HT-29 (cell line): ENCODE measurements around the gene TIAM2. TPM values are rescaled to one million over a fixed set of nuclear protein-coding genes. Genes with fewer than 3 reads are reported as not detected.

Source experiments
- DNase-seq: peaks from one replicate; pipeline ENCODE4 v3.0.0-alpha.2; 2015; ENCODE audit warnings: low spot score
- total RNA-seq: library from RNA; depleted of rRNA; stranded (reverse); fragments of >200 nt; shearing (Covaris generic); gene quantifications from 2 replicates; pipeline ENCODE4 v1.2.3, GENCODE V29; 2014

Gene TIAM2
- total RNA-seq, 1 experiment from 2014 or later, result 2.0 TPM

- no peak for DNase-seq
These were observed 281.5 kb downstream of the TIAM2 start for GRCh38 chr6:155276638-155277037.

DNA sequence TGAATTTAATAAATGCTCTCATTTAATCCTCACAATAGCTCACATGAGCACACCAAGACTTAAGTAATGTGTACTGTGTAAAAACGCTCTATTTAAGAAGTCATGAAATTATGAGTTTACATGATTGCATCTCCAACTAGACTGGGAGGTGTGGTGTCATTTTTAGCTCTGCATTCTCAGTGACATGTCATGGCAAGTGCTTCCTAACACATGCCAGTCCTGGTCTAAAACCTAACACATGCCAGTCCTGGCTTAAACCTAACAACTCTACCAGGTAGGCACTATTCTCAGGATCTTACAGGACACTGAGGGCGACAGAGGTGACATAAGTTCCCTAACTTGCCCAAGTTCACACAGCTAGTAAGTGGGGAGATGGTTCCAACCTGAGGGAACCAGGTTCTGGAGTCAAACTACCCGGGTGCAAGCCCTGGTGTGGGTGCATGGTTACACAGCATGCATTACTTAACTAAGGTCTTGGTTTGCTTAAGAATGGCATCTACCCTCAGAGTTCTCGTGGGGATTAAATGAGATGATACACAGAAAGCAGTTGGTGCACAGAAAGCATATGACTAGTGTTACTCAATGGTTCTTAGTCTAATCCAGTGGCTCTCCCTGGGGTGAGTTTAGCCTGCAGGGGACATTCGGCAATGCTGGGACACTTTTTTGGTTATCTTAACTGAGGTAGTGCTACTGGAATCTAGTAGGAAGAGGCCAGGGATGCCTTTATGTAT is 283.4 kb downstream of the TIAM2 start:
- DNase-seq, result no peak

DNA sequence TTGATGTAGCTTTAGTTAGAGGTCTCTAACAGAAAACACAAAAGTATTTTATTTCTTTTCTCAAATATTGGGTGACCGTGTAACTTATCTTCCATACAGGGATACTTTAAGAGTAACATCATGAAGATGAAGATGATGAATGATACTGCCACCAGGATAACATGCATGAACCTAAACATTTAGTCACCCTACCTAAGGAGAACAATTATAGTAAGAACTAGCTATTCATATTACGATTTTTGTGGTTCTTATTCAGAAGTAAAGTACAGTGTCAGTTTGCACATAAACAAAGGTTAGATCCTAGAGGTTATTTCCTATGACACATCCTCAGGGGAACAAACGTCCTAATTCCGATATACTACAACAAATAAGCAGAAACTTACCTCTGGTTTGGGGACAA is 289.7 kb downstream of the TIAM2 start:
- no peak for DNase-seq

DNA sequence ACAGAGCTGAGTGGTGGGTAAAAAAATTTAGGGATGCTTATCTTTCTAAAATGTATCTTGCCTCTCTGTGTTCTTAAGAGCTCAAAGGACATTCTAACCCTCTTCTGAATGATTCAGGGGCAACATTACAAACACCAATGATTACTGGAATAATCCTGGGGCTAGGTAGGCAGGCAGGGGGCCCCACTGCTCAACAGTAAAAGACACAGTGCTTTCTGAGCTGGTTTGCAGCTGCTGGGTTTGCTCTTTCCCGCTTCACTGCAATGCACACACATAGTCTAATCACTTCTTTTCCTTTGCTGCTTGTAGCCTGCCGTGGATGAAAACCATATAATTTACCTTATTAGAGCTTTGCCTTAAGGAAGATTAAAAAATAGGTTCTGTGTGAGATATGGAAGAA is 292.6 kb downstream of the TIAM2 start:
- DNase-seq, result no peak

DNA sequence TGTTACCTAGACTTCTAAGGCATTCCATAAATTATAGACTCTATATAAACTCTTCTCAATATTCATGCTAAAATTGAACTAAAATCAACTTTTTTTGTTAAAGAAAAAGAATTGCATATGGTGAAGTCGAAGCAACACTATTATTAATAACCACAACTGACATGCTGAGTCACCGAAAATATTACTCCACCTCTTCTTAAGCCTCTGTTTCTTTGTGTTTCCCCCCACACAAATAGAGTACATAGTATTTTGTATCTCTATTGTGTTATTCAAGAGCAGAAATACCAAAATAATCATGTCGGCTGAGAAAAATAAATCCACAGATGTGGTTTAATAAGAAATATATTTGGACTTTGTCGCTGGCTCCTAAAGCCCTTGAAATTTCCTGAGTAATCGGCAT is 295.4 kb downstream of the TIAM2 start:
- DNase-seq, result no peak

DNA sequence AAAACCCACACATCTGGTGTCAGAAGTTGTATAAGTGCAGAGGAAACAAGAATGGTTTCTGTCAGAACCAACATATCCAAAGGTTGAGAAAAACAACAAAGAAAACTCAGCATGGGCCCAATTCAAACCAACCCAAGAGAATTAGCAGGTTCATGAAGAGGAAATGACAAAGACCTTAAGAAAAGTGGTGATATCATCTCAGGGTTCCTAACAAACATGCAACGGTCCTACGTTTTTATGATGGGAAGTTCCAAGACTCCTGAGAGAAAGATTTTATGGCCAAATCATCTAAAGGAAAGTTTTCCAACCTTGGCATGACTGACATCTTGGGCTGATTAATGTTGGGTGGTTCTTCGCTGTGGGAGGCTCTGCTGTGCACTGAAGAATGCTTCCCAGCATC is 296.2 kb downstream of the TIAM2 start:
- no peak for DNase-seq

DNA sequence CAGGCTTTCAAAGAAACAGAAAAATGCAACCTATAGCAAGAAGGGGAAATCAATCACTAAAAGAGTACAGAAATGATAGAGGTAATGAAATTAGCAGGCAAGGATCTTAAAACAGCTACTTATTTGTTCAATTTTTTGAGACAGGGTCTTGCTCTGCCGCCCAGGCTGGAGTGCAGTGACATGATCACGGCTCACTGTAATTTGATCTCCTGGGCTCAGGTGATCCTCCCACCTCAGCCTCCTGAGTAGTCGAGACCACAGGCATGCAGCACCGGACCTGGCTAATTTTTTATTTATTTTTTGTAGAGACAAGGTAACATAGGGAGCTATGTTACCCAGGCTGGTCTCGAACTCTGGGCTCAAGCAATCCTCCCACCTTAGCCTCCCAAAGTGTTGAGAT is 297.6 kb downstream of the TIAM2 start:
- no peak for DNase-seq

DNA sequence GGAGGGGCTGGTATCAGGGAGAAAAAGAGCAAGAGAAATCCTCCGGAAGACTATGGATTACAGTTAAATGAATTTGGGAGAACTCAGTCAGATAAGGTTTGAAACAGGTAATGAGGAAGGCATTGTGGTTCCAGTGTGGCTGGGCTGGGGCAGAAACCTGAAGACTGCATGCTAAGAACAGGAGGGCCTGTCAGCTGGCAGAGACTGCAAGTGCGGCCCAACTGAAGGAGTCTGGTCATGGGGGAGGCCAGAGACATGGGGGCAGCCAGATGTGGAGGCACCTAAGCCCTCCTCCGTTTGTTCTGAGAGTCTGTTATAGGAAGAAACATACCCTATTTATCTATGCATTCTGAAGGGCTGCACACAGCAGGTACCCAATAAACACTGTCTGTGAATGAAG is 302.6 kb downstream of the TIAM2 start:
- no peak for DNase-seq

DNA sequence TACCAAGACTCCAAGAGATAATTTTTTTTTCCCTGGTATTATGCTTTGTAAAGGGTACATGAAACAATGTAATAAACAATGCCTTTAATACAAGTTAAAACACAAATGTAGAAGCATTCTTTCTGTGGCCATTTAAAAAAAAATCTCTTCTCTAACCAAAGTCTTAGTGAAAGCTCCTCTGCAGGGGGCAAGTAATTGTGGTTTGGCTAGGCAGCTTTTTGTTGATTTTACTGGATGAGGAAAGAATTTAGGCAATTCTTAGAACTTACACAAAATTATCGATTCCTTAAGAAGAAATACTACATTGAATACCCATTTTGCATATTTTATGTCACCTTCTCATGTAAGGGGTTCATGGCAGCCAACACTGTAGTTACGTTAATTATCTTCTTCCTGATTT is 306.8 kb downstream of the TIAM2 start:
- no peak for DNase-seq

DNA sequence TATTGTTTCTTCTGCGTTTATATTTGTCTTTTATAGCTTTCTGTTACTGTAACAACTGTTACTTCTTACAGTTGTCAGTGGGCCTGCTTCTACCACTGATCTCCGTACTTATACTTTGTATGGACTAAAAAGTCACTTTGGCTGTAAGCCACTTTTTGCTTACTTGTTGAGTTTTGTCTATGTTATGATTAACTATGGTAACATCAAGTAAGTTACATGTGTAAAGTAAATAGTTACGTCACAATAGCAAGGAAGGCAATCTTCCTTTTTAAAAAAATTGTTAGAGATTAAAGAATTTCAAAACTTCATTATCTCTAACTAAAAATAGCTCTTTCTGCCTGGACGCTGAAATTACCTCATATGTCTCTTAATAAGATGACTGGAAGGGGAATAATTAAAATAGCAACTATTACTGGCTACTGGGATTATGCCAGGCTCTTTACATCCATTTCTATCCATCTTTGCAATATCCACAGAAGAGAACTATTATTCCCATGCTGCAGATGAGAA is 308.3 kb downstream of the TIAM2 start:
- DNase-seq, result no peak

DNA sequence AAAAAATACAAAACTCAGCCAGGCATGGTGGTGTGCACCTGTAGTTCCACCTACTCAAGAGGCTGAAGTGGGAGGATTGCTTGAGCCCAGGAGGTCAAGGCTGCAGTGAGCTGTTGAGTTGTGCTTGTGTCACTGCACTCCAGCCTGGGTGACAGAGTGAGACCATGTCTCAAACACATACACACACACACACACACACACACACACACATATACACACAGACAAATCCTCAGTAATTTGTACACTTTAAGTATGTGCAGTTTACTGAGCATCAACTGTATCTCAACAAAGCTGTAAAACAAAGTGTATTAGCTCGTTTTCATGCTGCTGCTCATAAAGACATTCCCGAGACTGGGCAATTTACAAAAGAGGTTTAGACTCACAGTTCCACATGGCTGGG is 311.8 kb downstream of the TIAM2 start:
- DNase-seq, result no peak
